Uterus (tissue), 2 donors: ENCODE measurements around the gene SLC1A6.

Experiments used
- CTCF ChIP-seq, 4 experiments: fragments of 200-600 bp in 2 of 4; fragments of 450-650 bp in 2 of 4; sonication (generic) in 2 of 4; IDR thresholded peaks; one replicate each; pipeline ENCODE4 v1.5.1; 2016 to 2019; ENCODE audit warnings: antibody characterized with exemption in 4 of 4, mild to moderate bottlenecking in 2 of 4, moderate library complexity in 1 of 4
- POLR2A ChIP-seq, 2 donors: fragments of 450-650 bp; IDR thresholded peaks; one replicate each; pipeline ENCODE4 v1.6.1; 2016; ENCODE audit warnings: antibody characterized with exemption in 2 of 2, mild to moderate bottlenecking in 1 of 2, moderate library complexity in 1 of 2

GRCh38 chr19:14959263-14959662 lies 20.4 kb downstream of the SLC1A6 start:
- TF ChIP-seq CTCF (IDR thresholded peaks at IDR 0.05) (no peak), POLR2A (IDR thresholded peaks at IDR 0.05) (no peak)
